HepG2 (cell line): ENCODE measurements around the gene CALN1. TPM values are rescaled to one million over a fixed set of nuclear protein-coding genes. Genes with fewer than 3 reads are reported as not detected.

Source experiments
- polyA plus RNA-seq, 8 experiments: library from polyadenylated mRNA; depleted of rRNA in 3 of 8; stranded (reverse) in 7 of 8; unstranded in 1 of 8; fragments of >200 nt; fragmentation: Illumina TruSeq in 4 of 8; extraction: Trizol in 4 of 8; gene quantifications; 2 replicates each; pipeline versions ENCODE4 v1.2.1 to v1.2.3, GENCODE V29; 2011 to 2016; ENCODE audit warnings: low read depth in 4 of 8, missing spikeins in 1 of 8, mixed read lengths in 1 of 8; ENCODE audit not compliant: insufficient read depth in 1 of 8
- small RNA-seq, 3 experiments: library from RNA; depleted of rRNA; stranded (forward); fragments of <200 nt; gene quantifications; one replicate each; pipeline ENCODE3, GENCODE V24; 2012; ENCODE audit warnings: low read depth in 2 of 3, low replicate concordance in 1 of 3; ENCODE audit not compliant: insufficient read length in 3 of 3, insufficient read depth in 2 of 3
- total RNA-seq, 5 experiments: library from RNA; depleted of rRNA; stranded (reverse); fragments of >200 nt; fragmentation: Illumina TruSeq; extraction: Trizol; gene quantifications; 2 replicates each; pipeline ENCODE4 v1.2.3, GENCODE V29; 2016; ENCODE audit warnings: low read depth in 1 of 5

CALN1 gene
- total and polyA plus RNA-seq, 2 of the 13 experiments (the other 11 are each of a cell fraction or from before 2014, with no cell fraction given) = not detected

Small RNA genes lying within 50 kb of the gene (small RNA-seq; reads per million reads assigned to genes)
- 0 reads per million in 3 experiments for gene AC005011.1
- 0 reads per million in 3 experiments for gene RNA5SP232
